DMS114 treated with DMSO at 0.1 percent for 48 hours (cell line): Measurements from ENCODE around the gene NAGPA.

Experiments used
- DNase-seq: peaks from one replicate; lab custom pipeline; 2025; ENCODE audit not compliant: unreplicated experiment; lab: John Stamatoyannopoulos, UW

NAGPA gene

GRCh38 chr16:5028950-5029475 lies 4.7 kb downstream of the NAGPA start:
- DNase-seq = no peak

- DNase-seq = no peak
Observed at GRCh38 chr16:5027575-5028235, 6.0 kb downstream of the NAGPA start.

GRCh38 chr16:5027086-5027485 lies 6.6 kb downstream of the NAGPA start:
- DNase-seq = no peak

GRCh38 chr16:5026664-5027063 lies 7.1 kb downstream of the NAGPA start:
- DNase-seq = no peak

- peak; percentile 4 for DNase-seq
Observed at GRCh38 chr16:5025171-5025632, 8.5 kb downstream of the NAGPA start.

- DNase-seq = peak; percentile 2
Observed at GRCh38 chr16:5024632-5025031, 9.1 kb downstream of the NAGPA start.

GRCh38 chr16:5022521-5022920 lies 11.2 kb downstream of the NAGPA start:
- no peak for DNase-seq

GRCh38 chr16:5020551-5020950 lies 13.2 kb downstream of the NAGPA start:
- DNase-seq = no peak

- no peak for DNase-seq
Observed at GRCh38 chr16:5019775-5020174, 14.0 kb downstream of the NAGPA start.

GRCh38 chr16:5018793-5019192 lies 14.9 kb downstream of the NAGPA start:
- no peak for DNase-seq

- no peak for DNase-seq
Observed at GRCh38 chr16:5017678-5017969, 16.1 kb downstream of the NAGPA start.

- DNase-seq = no peak
Observed at GRCh38 chr16:5016967-5017677, 16.6 kb downstream of the NAGPA start.

- no peak for DNase-seq
Observed at GRCh38 chr16:5015887-5016286, 17.8 kb downstream of the NAGPA start.

GRCh38 chr16:5015351-5015750 lies 18.4 kb downstream of the NAGPA start:
- DNase-seq = no peak

GRCh38 chr16:5012887-5013286 lies 20.8 kb downstream of the NAGPA start:
- no peak for DNase-seq

- DNase-seq = no peak
Observed at GRCh38 chr16:5011637-5012036, 22.1 kb downstream of the NAGPA start.

- no peak for DNase-seq
Observed at GRCh38 chr16:5010576-5011329, 23.0 kb downstream of the NAGPA start.

- DNase-seq = no peak
Observed at GRCh38 chr16:5008311-5008731, 25.4 kb downstream of the NAGPA start.

GRCh38 chr16:5007256-5007655 lies 26.5 kb downstream of the NAGPA start:
- no peak for DNase-seq

- no peak for DNase-seq
Observed at GRCh38 chr16:5006348-5007193, 27.2 kb downstream of the NAGPA start.

- DNase-seq = no peak
Observed at GRCh38 chr16:5005916-5006315, 27.8 kb downstream of the NAGPA start.
